Stimulated activated naive CD4-positive, alpha-beta T cell treated with Interleukin-2 at 50 U/mL for 16 hours (primary cell): ENCODE results near the gene HOXA7.

Experiments
- DNase-seq: peaks from one replicate; lab custom pipeline; 2025; lab: John Stamatoyannopoulos, UW

HOXA7 gene

GRCh38 chr7:27106901-27107240 is 49.6 kb downstream of the HOXA7 start:
- DNase-seq = no peak

- no peak for DNase-seq
These were observed 50.1 kb downstream of the HOXA7 start for GRCh38 chr7:27106181-27106900.

- DNase-seq = no peak
These were observed 51.0 kb downstream of the HOXA7 start for GRCh38 chr7:27105301-27106031.

GRCh38 chr7:27104341-27105058 is 52.0 kb downstream of the HOXA7 start:
- DNase-seq = no peak
